Left lung (tissue), 10 donors: ENCODE results near the gene CAPN12. TPM values are rescaled to one million over a fixed set of nuclear protein-coding genes. Genes with fewer than 3 reads are reported as not detected.
A peak's percentile ranks its signal among the peaks of the same experiment; 100 is the strongest.

Experiments used
- ATAC-seq: fragments of 200-7000 bp; cut with Tn5 transposase; one replicate; pipeline ENCODE4 v1.9.1; 2020; ENCODE audit warnings: moderate library complexity
- DNase-seq, 4 donors: peaks; one replicate each; pipeline ENCODE4 v3.0.0-alpha.2; 2013 to 2020
- H3K27ac ChIP-seq, 2 donors: fragments of 200-600 bp; sonication (generic) in 1 of 2; one replicate each; pipeline versions ENCODE4 v1.5.0 to v1.8.0; 2020 to 2021
- H3K27me3 ChIP-seq, 2 donors: fragments of 200-600 bp; sonication (generic) in 1 of 2; one replicate each; pipeline versions ENCODE4 v1.5.0 to v1.8.0; 2020 to 2021
- H3K36me3 ChIP-seq, 2 donors: fragments of 200-600 bp; sonication (generic) in 1 of 2; one replicate each; pipeline versions ENCODE4 v1.5.0 to v1.8.0; 2020 to 2021
- H3K4me1 ChIP-seq, 2 donors: fragments of 200-600 bp; one replicate each; pipeline ENCODE4 v1.8.0; 2021
- H3K4me3 ChIP-seq, 2 donors: fragments of 200-600 bp; sonication (generic) in 1 of 2; one replicate each; pipeline versions ENCODE4 v1.5.0 to v1.8.0; 2020 to 2021; ENCODE audit warnings: mild to moderate bottlenecking in 1 of 2
- H3K9me3 ChIP-seq, 2 donors: fragments of 200-600 bp; sonication (generic) in 1 of 2; one replicate each; pipeline versions ENCODE4 v1.5.0 to v1.8.0; 2020 to 2021
- CTCF ChIP-seq, 2 donors: fragments of 200-600 bp; sonication (generic) in 1 of 2; IDR thresholded peaks; one replicate each; pipeline versions ENCODE4 v1.5.0 to v1.8.0; 2021; ENCODE audit warnings: antibody characterized with exemption in 2 of 2
- intact Hi-C, 2 donors: fragments of 100-400 bp; cut with DNase I; formaldehyde crosslinking; loops; one replicate each; pipeline versions ENCODE4 v1.11.2 to v1.14.2; 2022
- polyA plus RNA-seq, 6 donors: library from polyadenylated mRNA; unstranded; fragments of 120-200 nt; gene quantifications; one replicate each; pipeline ENCODE4 v1.2.1, GENCODE V29; 2013; ENCODE audit not compliant: insufficient read length in 6 of 6
- total RNA-seq, 2 donors: library from RNA; stranded (reverse); fragmentation: NEBNext Ultra II Directional; extraction: Animal tissue kit (Norgen Biotek cat#: 25700); gene quantifications; one replicate each; pipeline ENCODE4 v1.2.1, GENCODE V29; 2021
- donor health status: DM: no; HTN: yes; CAD: no.
- donor health status: DM: no; HTN: no; CAD: no.

CAPN12 gene
- total and polyA plus RNA-seq, 8 donors = 1.6 to 4.9 (median 4.6) TPM

- H3K27me3 ChIP-seq = peaks cover 0 to 20% of the 10 kb centered on the region in 2 donors
- peaks cover 0 to 42% of the 10 kb centered on the region in 2 donors for H3K4me1 ChIP-seq
- intact Hi-C loops = no loop called here
- DNase-seq (peak in 2 of 4 donors; percentile 72 to 73), ATAC-seq (peak; percentile 57)
- peaks cover 0 to 6% of the 10 kb centered on the region in 2 donors for H3K36me3 ChIP-seq
- H3K9me3 ChIP-seq = no peaks in the 10 kb centered on the region
- peak overlapping the region; percentile 22 to 37 for H3K4me3 ChIP-seq
- H3K27ac ChIP-seq = no peak overlapping the region
- TF ChIP-seq CTCF (IDR thresholded peaks at IDR 0.05) = no peak
Observed at GRCh38 chr19:38736413-38737280, 7.6 kb downstream of the CAPN12 start.

- peak in 1 of 4 donors; percentile 52 for DNase-seq
- peaks cover 0 to 20% of the 10 kb centered on the region in 2 donors for H3K27me3 ChIP-seq
- H3K36me3 ChIP-seq = peaks cover 0 to 13% of the 10 kb centered on the region in 2 donors
- H3K9me3 ChIP-seq = no peaks in the 10 kb centered on the region
- H3K4me3 ChIP-seq = peak overlapping the region; percentile 22 to 37
- peak overlapping the region in 1 of 2 donors; percentile 23 for H3K27ac ChIP-seq
- H3K4me1 ChIP-seq = peaks cover 0 to 47% of the 10 kb centered on the region in 2 donors
- intact Hi-C loops = no loop called here
- peak; percentile 48 for ATAC-seq
- TF ChIP-seq CTCF (IDR thresholded peaks at IDR 0.05) = no peak
Observed at GRCh38 chr19:38736036-38736412, 8.2 kb downstream of the CAPN12 start.

- Histone ChIP-seq H3K27ac (peak overlapping the region; percentile 37 to 70), H3K9me3 (no peaks in the 10 kb centered on the region), H3K36me3 (peaks cover 0 to 20% of the 10 kb centered on the region in 2 donors), H3K27me3 (peaks cover 0 to 20% of the 10 kb centered on the region in 2 donors), H3K4me1 (peaks cover 0 to 48% of the 10 kb centered on the region in 2 donors), H3K4me3 (no peak overlapping the region)
- TF ChIP-seq CTCF (IDR thresholded peaks at IDR 0.05) = no peak
- ATAC-seq = no peak
- intact Hi-C loops = no loop called here
- DNase-seq = no peak
Observed at GRCh38 chr19:38735257-38735686, 9.0 kb downstream of the CAPN12 start.

GRCh38 chr19:38734426-38735256 is 9.6 kb downstream of the CAPN12 start:
- peaks cover 0 to 20% of the 10 kb centered on the region in 2 donors for H3K27me3 ChIP-seq
- H3K27ac ChIP-seq = peak overlapping the region; percentile 37 to 70
- H3K4me3 ChIP-seq = no peak overlapping the region
- H3K4me1 ChIP-seq = peaks cover 0 to 48% of the 10 kb centered on the region in 2 donors
- H3K36me3 ChIP-seq = peaks cover 0 to 26% of the 10 kb centered on the region in 2 donors
- ATAC-seq = peak; percentile 1
- H3K9me3 ChIP-seq = no peaks in the 10 kb centered on the region
- intact Hi-C loops = no loop called here
- TF ChIP-seq CTCF (IDR thresholded peaks at IDR 0.05) = no peak
- peak in 1 of 4 donors; percentile 33 for DNase-seq

GRCh38 chr19:38734176-38734425 is 10.2 kb downstream of the CAPN12 start:
- intact Hi-C loops = no loop called here

More at GRCh38 chr19:38734176-38734425, 10.2 kb downstream of the CAPN12 start:
- H3K27me3 ChIP-seq = peaks cover 0 to 20% of the 10 kb centered on the region in 2 donors
- H3K4me3 ChIP-seq = no peak overlapping the region
- DNase-seq (peak in 1 of 4 donors; percentile 34), ATAC-seq (no peak)
- H3K9me3 ChIP-seq = no peaks in the 10 kb centered on the region
- H3K4me1 ChIP-seq = peaks cover 0 to 48% of the 10 kb centered on the region in 2 donors
- no peak for TF ChIP-seq CTCF (IDR thresholded peaks at IDR 0.05)
- peaks cover 0 to 31% of the 10 kb centered on the region in 2 donors for H3K36me3 ChIP-seq
- peak overlapping the region; percentile 37 to 70 for H3K27ac ChIP-seq
